NOMO-1 treated with dmso at 0.1 percent for 144 hours (cell line): ENCODE data around the gene TMEM267.
"Not testable (repeated sequence)": the region's sequence is repeated elsewhere in the genome, so short reads cannot be mapped to it uniquely, and the experiment has no call there.

Experiments
- DNase-seq: peaks from one replicate; lab custom pipeline; 2025; ENCODE audit not compliant: unreplicated experiment; lab: John Stamatoyannopoulos, UW

The TMEM267 gene, protein sequence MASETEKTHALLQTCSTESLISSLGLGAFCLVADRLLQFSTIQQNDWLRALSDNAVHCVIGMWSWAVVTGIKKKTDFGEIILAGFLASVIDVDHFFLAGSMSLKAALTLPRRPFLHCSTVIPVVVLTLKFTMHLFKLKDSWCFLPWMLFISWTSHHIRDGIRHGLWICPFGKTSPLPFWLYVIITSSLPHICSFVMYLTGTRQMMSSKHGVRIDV

DNA sequence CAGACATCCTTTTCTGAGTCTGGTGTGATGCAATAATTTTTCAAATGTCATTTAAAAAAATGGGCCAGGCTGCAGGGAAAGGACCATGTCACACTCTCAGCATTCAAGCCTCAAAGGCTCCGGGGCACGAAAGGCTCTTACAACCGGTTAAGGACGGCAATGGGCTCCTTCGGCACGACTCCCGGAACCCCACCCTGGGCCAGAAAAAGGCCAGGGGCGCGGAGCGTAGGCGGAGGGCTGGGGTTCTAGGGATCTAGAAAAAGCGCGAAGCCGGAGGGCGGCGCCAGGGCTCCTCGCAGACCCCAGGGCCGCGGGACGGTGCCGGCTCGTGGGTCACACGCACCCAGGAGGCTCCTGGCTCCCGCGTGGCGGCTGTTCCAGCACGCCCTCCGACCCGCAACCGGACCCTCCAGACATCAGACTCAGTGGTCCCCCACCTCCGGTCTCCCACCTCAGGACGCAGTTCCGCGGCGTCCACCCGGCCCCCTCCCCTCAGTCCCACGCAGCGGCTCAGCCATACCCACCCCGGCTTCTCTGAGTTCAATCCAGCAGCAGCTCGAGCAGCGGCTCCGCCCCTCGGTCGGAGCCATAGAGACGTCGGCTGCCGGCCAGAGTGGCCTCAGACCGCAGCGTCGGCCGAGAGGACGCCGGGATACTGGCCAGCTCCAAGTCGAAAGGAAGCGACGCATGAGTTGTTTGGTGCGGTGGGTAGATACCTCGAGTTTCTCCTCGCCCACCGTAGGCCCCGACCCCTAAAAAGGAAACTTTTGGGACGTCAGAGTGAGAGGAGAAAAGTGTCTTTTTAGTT is at the start of gene TMEM267:
Gene TMEM267 (minus strand): TSS at position 568 of the 808 bp plus-strand sequence. CDS start 29,896 bp downstream, outside the sequence.
- DNase-seq: peak; percentile 98

DNA sequence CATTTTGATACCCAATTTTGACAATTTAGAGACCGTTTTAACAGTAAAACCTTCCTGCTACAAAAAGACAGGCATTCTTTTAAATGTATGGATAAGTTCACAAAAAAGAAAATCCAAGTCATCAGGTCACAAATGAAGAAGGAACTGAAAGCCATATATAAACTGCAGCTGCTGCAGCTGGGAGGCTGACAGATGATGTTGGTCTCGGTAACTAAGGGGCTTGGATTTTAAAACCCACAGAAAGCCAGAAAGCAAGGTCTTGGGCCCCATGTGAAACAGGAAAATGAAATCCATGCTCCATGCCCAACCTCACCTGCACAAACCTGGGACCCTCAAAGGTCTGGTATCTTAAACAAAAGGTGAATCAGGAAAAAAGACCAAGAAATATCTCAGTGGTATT is 47.0 kb upstream of the TMEM267 start:
- DNase-seq: no peak

DNA sequence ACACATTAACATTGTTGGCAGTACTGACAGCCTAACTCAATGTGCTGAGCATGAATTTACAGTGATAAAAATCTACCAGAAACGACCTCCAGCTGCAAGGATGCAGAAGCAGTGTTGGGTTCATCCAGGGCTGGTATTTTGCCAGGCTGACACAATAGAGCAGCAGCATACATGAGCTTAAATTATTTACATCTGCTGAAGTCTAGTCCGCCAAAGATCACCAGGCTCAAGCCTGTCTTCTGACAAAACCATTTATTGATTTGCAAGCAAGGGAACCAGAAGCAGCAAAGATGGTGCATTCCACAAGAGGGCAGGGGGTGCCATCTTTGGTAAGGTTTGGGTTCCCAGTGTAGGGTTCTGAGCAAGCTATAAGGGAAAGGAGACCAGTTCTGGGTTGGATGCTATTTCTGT is 40.0 kb upstream of the TMEM267 start:
- no peak for DNase-seq

DNA sequence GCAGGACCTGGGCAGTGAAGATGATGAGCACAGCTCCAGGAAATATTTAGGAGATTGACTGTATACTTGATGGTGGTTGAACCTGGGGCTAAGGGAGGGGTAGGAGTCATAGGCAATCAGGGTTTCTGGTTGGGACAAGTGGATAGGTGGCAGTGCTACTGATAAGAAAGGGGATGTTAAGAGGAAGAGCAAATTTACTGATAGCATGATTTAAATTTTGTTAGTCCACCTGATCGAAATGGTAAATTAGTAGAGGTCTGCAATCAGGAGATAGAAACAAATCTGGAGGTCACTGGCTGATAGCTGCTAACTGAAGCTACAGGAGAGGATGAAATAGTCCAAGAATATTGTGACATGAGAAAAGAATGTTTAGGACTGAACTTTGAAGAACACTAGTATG is 37.0 kb upstream of the TMEM267 start:
- DNase-seq: no peak

DNA sequence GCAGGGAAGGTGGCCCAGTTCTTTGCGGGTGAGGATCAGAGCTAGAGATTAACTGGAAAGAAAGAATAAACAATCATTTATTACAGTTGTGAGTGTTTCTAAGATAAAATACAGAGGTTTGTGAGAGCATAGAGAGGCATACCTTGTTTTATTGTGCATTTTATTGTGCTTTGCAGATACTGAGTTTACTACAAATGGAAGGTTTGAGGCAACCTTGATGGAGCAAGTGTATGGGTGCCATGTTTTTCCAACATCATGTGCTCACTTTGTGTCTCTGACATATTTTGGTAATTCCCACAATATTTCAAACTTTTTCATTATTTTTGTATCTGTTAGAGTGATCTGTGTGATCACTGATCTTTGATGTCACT is 32.0 kb upstream of the TMEM267 start:
- no peak for DNase-seq

DNA sequence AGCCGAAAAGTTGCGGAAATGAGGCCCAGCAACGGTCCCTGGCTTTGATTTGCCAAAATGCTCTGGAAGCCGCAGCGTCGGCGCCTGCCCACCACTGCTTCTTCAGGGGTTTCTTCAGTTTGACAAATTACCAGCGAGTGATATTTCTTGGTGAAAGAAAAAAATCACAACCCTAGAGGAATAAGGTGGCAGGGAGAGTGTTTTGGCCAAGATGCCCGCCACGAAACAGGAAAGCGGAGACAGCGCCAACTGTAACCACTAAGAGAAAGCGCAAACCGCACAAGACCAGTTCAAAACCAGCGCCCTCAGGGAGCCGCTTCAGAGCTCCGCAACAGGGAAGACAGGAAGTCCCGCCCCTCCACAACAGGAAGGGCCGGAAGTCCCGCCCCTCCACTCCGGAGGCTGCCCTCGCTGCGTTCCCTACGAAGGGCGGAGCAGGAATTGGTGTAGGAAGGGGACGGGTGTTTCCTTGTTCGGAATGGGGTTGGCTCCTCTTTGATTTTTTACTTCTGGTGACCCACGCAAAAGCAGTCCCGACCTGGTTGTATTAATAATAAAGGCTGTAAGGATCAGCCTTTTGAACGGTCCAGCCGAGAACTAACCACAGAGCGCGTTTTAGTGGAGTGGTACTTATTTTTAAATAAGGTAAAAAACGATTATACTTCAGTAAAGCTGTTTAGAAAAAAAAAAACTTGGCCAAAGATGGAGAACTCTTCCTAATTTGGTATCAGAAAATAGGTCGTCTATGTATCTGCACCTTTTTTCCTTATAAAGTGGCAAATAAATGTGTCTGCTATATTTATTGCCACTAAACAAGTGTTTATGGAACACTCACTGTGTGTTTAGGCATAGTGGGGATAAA is 31.4 kb upstream of the TMEM267 start, which contains the start of gene C5orf34:
Gene C5orf34 (minus strand): TSS at position 333 of the 862 bp plus-strand sequence. CDS start 5,809 bp downstream, outside the sequence.
- DNase-seq: peak; percentile 99

DNA sequence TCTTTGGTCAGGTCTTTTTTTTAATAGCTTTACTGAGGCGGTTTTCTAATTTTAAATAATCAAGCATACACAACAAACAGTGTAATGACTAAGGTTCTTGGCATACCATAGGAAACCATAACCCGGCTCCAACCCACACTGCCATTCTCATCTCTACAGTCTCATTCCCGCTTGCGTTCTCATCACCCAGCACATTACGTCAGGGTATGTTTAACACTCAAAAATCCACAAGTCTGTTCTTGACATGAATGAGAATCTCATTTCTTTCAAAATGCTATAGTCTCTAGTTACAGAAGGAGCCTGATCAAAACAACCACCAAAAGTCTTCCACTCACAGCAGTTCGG is 30.8 kb upstream of the TMEM267 start:
- peak; percentile 74 for DNase-seq

DNA sequence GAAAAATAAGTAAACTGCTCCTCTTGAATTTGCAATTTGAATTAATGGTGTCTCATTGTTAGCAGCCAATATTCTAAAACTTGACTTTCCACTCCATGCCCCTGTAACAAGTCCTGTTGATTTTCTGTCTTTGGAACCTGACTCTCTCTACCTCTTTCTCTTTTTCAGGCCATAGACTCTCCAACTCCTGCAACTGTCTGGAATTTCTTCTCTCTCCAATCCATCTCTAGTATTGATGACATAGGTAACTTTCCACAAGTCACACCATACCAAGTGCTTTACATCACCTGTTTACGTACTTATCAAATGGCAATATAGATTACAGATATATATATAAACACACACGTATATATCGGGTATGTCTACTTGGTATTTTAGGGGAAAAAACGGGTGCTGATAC is 30.4 kb upstream of the TMEM267 start:
- no peak for DNase-seq

DNA sequence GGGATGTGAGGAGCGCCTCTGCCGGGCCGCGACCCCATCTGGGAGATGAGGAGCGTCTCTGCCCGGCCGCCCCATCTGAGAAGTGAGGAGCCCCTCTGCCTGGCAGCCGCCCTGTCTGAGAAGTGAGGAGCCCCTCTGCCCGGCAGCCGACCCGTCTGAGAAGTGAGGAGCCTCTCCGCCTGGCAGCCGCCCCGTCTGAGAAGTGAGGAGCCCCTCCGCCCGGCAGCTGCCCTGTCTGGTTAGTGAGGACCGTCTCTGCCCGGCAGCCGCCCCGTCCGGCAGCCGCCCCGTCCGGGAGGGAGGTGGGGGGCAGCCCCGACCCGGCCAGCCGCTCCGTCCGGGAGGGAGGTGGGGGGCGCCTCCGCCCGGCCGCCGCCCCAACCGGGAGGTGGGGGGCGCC is 27.4 kb upstream of the TMEM267 start:
- not testable (repeated sequence) for DNase-seq

DNA sequence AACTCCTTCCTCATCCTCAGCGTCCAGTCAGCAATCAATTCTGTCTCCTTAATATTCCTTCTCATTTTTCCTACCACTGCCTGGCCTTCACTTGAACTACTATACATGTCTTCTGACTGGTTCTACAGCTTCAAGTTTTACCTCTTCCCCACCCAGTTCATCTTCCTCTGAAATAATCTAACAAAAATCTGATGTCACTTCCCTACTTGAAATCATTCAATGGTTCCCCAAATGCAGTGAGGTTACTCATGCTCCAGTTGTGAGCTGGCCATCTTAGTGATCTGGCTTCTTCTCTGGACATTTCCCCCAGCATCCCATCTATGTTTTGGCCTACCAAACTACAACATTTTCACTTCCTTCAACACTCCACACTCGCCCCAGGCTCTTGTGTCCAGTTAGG is 14.9 kb upstream of the TMEM267 start:
- no peak for DNase-seq

DNA sequence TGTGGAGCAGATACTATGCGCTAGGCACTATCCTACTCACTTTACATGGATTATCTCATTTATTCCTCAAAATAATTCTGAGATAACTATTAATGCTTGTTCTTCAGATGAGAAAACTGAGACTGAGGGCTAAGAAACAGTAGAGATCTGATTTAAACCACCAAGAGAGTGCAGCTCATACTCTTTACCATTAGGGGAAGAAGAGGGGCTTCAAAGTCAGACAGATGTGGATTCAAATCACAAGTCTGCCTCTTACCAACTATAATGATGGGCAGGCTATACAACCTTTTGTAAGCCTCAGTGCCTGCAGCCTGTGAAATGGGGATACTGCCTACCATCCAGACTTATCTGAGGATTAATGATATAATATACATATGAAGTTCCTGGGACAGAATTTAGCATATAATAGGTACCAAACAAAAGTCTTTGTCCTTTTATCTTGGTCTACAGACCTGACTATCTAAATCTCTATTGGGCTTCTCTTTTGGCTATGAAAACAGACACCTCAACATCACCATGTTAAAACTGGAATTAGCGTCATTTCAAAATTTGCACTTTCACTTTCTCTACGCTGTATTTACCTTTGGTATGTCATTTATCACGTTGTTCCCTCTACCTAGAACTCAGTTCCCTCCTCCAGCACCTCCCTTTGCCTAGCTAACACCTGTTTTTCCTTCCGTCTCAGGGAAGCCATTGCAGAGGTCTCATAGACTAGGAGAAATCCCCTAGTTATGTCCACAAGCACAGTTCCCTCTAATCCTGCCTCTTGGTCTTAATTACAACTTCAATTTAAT is 13.8 kb upstream of the TMEM267 start:
- DNase-seq: no peak

DNA sequence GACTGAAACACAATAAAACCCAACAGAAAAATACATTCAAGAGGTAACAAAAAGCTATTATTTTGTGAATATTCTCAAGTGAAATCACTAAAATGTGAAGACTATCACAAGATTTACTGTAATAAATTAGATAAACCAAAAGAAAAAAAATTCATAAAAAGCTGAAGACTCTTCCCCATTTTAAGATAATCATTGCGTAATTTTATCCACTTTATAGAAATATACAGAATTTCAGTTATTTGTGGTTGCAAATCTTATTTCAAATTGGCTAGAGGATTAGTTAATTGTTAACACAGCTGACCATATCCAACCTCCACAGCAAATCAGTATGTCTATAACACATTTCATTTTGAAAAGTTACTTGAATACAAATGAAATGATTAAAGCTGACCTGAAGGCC is 7.7 kb upstream of the TMEM267 start:
- no peak for DNase-seq

DNA sequence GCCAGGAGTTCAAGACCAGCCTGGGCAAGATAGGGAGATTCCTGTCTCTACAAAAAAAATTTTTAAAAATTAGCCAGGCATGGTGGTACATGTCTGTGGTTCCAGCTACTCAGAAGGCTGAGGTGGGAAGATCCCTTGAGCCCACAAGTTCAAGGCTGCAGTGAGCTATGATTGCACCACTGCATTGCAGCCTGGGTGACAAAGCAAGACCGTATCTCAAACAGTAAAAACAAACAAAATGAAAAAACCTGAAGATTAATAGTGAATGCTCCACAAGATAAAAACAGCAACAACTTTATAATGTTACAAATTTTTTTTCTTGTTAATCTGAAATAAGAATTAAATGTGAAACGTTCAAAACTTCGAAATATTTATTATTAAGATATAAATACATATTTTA is 2.7 kb upstream of the TMEM267 start:
- DNase-seq: no peak

DNA sequence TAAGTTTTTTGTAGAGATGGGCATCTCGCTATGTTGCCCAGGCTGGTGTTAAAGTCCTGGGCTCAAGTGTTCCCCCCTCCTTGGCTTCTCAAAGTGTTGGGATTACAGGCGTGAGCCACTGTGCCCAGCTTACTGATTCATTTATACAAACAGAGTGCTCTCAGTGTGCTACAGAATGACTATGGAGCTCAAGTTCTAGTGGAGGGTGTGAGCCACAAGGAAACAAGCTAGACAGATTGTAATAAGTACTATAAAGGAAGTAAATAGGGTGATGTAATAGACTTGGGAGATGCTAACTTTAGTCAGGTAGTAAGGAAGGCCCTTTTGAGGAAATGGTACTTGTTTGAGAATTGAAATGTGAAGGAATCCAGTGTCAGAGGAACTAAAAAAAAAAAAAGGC is 1.7 kb upstream of the TMEM267 start:
- DNase-seq: peak; percentile 85

DNA sequence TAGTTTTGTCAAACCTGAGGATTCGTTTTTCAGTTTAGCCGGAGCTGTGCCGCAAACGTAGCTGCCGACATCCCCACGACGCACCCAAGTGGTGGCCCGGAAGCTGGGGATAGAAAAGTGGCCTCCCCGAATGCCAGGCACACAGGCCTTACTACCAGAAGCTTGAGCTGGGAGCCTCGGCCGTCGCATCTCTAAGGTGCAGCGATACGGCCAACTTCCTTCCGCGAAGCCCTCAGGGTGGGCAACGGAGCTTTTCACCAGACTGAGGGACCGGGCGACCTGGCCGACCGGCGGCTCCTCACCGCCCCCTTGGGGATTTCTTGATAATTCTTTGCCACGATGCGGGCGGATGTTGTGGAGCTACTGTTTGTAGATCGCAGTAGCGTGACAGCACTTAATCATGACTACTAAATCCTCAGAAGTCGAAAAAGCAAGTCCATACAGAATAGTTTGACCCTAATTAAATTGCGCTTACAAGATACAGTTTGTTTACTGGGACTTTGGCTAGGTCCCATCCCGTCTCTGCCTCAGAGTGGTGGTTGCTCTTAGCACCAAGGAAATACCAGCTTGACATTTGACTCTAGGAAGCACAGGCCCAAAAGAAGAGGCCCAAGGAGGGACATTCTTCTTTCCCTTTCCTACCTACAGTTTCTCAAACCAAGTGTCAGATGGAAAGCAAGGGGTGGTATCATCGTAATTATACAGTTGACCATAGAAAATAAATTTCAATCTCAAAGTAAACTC is 613 bp upstream of the TMEM267 start:
- peak; percentile 94 for DNase-seq

DNA sequence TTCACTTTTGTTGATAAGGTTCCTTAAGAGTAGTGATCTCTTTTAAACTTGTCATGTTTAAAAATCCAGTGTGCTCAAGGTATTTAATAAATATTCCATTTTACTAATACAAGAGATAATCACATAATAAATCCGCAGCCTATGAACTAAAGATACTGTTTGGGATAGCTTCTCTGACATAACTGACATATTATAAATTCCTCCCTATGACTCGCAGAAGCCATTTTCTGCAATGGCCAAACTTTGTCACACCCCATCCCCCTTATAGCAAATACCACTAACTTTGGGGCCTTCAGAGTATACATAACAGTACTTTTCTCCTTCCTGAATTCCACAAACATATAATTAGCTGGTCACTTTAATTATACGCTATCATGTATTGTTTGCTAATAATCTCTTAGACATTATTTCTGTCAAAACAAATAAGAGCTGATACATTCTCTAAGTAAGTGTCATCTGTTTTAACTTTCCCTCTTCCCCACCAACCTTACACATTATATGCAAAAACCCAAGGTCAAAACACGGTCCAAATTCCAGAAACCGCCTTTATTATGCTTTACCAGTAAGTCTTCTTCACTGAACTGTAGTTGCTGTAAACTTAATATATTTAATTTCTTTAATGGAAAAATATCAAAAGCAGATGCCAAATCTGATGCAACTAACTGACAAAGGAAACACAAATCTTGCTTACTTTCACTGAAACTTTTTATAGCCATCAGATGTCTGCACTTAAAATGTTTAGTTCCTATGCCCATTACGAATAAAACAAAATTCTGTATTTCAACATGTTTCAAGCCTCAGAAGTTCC is 971 bp downstream of the TMEM267 start:
- no peak for DNase-seq

DNA sequence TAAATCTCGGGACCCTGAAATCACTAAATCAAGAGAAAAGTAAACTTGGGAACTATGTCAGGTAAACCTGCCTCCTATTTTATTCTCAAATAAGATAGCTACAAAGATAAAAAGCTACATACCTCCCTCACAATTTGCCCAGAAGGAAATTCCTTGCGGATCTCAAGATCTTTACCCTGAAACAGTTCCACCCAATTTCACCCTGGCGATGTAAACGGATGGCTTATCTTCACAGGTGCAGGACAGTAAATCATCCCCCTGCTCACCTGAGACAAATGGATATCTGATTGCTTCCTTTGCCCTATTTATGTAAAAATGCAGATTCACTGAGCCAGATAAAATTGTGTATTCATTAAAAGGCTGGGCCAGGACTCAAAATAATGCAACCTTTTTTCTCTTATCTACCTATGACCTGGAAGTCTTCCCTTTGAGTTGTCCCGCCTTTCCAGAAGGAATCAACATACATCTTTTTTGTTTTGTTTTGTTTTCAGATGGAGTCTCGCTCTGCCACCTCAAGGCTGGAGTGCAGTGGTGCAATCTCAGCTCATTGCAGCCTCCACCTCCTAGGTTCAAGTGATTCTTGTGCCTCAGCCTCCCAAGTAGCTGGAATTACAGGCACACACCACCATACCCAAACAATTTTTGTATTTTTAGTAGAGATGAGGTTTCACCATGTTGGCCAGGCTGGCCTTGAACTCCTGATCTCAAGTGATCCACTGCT is 13.8 kb downstream of the TMEM267 start:
- no peak for DNase-seq

DNA sequence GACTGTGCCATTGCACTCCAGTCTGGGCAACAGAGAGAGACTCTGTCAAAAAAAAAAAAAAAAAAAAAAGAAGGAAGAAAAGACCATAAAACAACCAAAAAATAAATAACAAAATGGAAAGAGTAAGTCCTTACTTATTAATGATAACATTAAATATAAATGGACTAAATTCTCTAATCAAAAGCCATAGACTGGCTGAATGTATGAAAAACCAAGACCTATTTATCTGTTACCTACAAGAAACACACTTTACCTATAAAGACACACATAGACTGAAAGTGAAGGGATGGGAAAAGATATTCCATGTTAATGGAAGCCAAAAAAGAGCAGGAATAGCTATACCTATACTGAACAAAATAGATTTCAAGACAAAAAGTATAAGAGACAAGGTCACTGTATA is 16.6 kb downstream of the TMEM267 start:
- no peak for DNase-seq

DNA sequence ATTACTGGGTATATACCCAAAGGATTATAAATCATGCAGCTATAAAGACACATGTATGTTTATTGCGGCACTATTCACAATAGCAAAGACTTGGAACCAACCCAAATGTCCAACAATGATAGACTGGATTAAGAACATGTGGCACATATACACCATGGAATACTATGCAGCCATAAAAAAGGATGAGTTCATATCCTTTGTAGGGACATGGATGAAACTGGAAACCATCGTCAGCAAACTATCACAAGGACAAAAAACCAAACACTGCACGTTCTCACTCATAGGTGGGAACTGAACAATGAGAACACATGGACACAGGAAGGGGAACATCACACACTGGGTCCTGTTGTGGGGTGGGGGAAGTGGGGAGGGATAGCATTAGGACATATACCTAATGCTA is 18.2 kb downstream of the TMEM267 start:
- not testable (repeated sequence) for DNase-seq
